GM21717 (cell line): ENCODE results near the gene TMEM184A.

Experiments used
- ATAC-seq: cut with Tn5 transposase; IDR thresholded peaks from one replicate; pipeline ENCODE4 v1.9.1; 2021; ENCODE audit warnings: mild to moderate bottlenecking, moderate library complexity; ENCODE audit not compliant: unreplicated experiment

TMEM184A gene

DNA sequence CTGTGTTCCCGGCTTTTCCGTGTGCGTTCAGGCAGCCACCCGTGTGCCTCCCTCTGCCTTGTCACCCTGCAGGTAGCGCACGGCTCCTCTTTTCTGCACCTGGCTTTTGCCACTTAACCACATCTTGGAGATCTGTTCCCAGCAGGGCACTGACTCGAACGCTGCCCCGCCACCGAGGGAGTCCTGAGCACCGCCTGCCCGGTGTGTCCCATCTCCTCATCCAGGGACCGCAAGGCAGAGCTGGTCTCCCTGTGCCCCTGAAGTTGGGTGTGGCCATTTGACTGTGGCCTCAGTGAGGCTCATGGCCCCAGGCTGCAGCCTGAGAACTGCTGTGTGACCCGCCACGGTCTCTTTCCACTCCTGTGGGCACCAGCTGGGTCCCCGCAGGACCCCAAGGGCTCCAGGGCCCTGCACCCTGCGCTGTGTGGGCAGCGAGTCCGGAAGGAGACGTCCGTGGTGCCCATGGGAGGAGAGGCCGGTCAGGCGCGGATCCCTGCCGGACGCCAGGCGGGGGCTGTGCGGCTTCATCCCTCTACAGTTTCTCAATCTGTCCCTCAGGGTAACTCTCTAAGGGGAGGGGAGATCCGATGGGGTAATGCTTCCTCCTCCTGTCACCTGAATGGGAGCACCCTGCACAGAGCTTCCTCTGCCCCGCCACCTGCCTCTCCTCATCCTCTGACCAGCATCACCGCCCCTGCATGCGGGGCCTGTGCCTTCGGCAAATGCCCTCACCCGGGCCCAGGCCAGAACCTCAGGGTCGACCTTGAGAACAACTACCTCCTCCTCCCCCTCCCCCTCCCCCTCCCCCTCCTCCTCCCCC is 50.1 kb downstream of the TMEM184A start:
- ATAC-seq = no peak

DNA sequence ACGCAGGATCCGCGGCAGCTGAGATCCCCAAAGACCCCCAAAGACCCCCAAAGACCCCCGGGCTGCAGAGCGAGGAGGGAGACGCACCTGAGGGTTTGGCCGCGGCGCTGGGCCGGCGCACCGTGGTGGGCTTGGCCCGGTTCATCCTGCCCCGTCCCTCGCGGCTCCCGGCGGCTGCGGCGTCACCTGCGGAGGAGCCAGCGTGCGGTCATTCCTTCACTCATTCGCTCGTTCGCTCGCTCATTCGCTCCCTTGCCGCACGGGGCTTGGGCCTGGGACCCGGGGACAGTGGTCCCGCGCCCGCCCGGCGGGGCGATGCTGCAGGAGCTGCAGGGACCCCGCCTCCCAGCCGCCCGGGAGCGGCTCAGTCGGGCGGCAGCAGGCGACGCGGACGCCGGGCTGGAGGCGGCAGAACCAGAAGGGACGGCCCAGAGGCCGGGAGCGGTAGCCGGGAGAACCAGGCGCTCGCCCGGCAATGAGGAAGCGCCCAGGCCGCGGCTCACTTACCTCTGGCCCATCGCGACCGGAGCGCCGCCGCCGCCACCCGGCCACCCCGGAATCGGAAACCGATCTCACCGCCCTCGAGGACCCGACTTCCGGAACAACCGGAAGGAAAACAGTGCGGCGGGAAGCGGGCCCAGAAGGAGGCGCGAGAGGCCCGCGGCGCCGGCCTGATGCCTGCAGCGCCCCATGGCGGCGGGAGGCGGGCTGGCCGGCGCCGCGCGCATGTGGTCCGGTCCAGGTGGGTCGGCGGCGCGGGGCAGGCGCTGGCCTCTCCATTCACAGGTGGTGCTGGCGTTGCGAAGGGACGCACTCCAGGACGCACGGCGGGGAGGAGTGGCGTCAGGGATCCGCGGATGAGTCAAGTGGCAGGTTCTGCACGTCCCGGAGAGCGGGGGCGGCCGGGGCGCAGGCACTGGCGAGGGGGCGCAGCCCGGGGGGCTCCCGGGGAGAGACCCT is 51.9 kb downstream of the TMEM184A start, which contains the start of gene INTS1:
INTS1 (minus strand) TSS at position 574 of the 960 bp plus-strand sequence; CDS start at position 145, 429 bp downstream.
- ATAC-seq = peak; percentile 72

DNA sequence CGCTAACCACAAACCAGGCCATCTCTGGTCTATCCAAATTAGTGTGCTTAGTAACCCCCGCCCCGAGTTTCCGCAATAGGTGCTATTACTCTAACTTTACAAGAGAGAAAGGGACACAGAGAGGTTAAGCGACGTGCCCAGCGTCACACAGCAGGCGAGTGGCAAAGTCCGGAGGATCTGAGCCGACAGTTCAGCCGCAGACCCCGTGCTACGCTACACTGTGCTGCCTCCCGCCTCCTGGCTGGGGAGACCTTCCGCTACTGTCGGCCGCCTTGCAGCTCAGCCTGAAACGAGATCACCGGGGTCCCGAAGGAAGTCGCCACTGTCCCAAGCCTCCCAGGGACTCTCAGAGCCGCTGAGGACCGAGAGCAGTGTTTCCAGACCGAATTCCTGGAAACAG is 52.6 kb downstream of the TMEM184A start:
- ATAC-seq = no peak

DNA sequence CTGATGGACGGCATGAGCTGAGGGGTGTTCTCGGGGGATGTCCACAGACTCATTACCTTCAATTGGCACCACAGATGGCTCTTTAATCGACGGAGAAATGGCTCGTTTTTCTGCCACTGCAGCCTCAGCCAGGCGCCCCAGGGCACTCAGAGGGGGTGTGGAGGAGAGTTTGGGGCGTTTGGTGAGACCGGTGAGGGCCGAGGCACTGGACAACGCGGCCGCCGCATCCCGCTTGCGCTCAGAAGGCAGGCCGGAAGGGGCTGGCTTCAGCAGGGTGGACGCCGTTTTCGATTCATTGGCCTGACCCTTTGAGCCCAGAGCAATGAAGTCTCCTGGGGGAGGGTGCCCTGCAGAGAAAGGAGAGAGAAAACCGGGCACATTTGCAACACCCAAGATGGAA is 53.2 kb downstream of the TMEM184A start:
- no peak for ATAC-seq

DNA sequence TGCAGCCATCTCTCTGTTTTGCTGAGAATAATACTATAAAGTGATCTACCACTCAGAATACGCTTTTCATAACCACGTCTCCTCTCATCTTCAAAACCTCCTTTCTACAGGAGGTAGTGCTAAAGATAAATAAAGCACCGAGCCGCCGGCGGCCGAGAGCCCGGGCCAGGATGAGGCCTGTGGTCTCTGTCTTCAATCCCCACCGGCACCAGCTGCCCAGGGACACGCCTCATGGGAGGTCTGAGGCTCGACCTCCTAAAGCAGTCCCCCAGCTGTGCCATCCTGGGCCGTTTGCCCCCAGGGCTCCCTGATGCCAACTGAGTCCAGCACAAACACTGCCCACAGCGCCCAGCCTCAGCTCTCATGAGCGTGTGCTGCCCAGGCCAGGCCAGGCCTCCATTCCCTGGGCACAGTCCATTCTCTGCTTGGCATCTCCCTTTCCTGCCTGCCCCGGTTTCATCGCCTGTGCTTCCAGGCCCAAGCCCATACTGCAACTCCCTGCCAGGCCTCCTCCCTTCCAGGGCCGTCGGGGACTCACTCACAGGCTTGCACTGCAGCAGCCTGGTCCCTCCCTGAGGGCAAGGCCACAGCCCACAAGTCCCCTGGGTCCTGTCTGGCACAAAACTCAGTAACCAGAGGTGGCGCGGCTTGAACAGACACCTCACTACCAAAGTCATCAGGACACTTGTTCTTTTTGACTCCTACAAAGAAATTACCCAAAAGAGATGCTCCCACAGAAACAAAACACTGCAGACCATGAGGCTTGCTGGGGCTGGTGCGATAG is 54.3 kb downstream of the TMEM184A start:
- ATAC-seq = no peak

DNA sequence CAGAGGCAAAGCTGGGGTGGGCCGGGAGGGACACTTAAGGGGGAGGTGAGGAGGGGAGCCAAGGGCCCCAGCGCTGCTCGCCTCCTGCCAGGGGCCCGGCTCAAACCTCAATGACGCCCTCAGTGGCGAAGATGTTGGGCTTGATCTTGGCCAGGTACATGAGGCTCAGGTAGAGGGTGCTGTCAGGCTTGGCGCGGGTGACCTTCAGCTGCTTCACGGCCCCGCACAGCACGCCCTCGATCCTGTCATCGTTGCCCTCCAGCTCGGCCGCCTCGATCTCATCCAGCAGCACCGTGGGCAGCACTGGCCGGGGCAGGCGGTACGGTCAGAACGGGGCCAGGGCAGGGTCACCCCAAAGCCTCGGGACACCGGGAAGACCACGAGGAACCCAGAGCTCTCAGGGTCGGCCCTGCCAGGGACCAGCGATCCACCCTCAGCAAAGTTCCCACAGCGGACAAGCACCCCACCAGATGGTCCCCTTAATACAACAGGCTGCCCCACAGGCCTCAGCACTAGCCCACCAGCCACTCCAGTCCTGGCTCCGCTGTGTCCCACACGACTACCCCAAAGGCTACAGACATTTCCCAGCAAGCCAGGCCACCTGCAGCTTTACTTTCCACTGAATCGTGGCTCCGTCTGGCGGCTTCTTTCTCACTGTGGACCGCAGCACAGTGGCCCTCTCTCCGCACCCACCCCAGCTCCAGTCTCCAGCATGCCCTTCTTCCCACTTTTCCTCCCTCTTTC is 55.8 kb downstream of the TMEM184A start:
- ATAC-seq = no peak

DNA sequence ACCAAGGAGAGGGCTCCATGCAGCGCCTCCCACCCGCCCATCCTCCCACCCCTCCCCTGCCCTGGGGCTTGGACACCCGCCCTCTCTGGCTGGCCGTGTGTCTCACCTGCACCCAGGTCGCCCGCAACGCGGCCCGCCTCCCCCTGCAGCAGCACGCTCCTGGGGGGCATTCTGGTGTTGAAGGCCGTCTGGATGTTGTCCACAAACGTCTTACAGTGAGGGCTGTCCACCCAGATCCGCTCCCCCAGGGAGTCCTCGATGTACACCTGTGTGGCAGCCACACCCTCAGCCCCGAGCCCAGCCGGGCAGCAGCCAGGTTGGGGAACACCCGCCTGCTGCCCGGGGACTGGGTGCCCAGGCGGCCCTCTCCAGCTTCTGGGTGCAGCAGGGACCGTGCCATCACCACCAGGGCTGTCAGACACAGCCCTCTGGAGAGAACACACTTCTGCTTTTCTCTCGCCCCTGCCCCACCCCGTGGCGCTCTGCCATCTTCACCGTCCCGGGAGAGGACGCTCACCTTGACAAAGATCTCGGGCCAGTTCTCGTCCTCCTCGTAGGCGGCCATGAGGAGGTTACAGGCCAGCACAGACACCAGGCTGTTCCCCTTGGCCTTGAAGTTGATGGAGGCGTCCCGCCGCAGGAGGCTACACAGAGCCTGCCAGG is 56.5 kb downstream of the TMEM184A start:
- ATAC-seq = no peak

DNA sequence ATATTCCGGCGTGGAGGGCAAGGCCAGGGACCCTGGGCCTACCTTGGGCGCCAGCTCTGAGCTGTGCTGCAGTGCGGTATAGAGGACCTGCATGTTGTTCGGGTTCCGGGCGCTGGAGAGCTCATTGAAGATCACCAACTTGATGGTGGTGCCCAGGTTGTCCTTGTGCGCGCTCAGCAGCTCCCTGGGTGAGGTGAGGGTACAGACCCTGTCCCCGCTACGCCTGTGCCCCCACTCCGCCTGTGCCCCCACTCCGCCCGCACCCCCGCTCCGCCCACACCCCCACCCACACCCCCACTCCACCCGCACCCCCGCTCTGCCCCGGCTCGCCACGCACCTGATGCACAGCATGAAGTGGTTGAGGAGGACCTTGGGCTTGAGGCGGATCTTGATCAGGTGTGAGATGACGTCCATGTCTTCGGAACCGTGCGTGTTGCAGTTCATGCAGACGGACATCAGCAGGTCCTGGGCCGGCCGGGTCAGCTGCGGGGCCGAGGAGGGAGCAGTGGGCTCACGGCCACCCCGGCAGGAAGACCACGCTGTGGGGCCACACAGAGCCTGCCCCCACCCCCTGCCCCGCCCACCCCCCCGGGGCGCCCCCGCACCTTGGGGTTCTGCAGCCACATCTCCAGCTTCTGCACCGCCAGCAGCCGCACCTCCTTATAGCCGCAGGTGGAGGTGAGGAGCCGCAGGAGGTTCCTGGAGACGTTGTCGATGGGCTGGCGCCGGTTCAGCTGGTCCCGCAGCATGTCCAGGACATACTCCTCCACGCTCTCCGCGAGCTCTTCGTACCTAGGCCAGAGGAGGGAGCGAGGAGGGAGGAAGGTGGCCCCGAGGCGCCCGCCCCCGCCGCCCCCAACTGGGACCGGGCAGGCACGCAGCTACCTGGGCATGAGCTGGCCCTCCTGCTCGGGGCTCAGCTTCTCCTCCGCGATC is 57.4 kb downstream of the TMEM184A start:
- no peak for ATAC-seq

DNA sequence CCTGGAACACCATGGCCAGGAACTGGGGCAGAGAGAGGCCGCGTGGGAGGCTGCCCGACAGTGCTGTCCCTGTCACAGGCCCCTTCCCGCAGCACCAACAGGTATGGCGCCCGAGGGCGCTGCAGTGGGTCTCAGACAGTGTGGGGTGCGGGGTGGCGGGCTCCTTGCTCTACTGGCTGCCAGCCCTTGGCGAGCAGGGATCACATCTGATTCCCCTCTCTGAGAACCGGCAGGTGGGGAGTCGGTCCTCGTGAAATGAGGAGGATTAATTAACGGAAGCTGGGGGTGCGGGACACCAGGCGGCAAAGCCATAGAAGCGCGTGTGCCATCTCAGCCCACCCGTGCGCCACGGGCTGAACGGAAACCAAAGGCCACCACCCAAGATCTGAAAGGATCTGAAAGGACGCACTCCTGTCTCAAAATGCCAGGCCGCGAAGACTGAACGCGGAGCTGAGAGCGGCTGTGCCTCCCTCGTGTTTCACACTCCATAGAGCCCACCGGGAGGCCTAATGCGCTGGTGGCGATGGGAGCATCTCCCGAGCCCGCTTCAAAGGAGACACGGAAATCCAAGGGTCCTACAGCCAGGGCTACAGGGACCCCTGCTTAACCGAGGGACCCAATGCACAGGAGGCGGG is 58.6 kb downstream of the TMEM184A start:
- no peak for ATAC-seq

DNA sequence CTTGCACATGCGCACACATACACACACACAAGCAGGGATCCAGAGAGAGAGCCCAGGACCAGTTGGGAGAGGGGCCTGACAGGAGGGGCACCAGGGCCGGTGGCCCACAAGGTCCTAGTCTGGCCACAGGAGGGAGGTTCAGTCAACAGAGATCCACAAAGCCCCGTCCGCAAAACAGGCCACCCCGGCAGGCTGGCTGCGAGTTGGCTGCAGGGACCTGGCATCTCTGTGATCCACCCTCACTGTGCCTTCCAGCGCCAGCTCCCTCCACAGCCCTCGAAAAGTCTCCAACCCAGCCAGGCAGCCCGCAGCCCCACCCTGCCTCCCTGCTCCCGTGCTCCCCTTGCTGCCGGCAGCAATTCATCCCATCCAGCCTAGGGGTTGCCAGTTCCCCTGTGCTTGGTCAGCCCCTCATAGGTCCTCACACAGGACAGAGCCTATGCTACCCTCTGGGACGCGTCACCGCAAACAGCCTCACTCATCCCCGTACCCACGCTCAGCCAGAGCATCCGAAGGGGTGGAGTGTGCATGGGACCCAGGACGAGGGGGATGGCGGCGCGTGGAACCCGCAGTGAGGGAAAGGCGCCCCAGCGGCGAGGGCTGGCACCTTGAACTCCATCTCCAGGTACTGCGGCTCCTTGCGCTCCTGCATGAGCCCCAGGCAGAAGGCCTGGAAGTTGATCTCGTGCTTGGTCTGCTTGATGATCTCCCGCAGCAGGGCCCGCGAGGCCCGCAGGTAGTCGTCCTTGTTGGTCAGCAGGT is 59.3 kb downstream of the TMEM184A start:
- no peak for ATAC-seq

DNA sequence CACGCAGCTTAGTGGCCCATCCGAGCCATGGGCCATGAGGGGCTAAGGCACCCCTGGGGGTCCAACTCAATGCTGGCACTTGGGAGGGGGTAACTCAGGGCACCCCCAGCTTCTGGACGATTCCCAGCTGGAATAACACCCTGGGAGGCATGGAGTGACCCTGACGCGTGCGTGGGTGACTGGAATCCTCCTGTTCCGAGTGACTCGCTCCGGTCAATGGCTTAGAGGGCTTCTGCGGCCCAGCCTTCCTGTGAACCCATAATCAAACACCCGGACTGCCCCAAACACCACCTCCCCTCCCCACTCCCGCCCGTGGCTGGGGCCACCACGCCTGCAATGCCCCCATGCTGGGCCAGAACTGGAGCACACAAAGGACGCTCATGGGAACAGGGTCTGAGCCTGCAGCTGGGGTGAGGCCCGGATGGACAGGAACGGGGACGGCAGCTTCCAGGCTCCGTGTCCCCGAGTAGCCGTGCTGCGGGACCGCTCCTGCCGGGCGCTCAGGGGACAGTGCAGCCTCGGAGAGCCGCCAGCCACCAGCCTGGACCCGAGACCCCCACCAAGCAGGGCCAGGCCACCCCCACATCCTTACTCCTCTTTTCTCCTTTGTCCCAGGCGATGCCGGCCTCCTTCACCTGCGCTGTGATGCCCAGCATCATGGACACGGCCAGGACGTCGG is 60.3 kb downstream of the TMEM184A start:
- no peak for ATAC-seq

DNA sequence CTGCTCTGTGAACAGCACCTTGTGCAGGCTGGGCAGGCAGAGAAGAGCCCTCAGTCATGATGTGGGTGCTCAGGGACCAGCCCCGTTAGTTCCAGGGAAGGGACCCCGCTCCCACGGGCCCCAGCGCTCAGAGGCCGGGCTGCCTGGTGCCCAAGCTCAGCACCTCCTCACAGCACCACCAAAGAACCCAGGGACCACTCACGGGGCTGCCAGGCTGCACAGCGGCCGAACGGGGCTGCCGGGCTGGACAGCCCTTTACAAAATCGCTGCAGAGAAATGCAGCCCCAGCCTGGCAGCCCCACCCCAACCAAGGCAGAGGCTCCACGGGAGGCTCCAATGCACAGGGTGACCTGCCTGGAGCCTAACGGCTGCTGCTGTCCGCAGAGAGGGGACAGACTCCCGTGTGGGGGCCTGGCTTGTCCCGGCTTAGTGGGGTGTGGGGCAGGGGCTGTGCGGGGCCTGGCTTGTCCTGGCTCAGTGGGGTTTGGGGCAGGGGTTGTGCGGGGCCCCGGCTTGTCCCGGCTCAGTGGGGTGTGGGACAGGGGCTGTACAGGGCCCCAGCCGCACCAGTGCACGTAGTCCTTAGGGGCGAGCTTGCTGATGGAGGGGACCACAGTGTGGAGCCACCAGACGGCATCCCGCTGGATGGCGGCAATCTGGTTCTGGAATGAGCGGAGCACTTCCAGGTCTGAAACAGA is 61.0 kb downstream of the TMEM184A start:
- ATAC-seq = no peak

DNA sequence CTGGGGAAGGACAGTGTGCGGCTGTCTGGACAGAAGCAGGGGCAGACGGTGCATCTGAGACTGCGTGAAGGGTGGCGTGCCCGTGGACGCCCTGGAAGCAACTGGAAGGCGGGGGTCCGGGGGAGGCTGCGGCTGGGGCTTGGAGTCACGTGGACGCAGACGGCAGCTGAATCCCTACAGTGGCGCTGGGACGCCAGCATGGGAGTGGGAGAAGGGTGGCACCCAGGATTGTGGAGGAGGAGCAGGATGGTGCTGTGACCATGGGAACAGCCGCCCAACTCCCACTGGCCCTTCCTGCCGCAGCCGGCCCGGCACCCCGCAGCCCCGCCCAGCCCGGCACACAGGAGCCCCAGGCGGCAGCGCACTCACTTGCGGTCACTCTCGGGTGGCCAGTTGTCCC is 61.6 kb downstream of the TMEM184A start:
- ATAC-seq = no peak

DNA sequence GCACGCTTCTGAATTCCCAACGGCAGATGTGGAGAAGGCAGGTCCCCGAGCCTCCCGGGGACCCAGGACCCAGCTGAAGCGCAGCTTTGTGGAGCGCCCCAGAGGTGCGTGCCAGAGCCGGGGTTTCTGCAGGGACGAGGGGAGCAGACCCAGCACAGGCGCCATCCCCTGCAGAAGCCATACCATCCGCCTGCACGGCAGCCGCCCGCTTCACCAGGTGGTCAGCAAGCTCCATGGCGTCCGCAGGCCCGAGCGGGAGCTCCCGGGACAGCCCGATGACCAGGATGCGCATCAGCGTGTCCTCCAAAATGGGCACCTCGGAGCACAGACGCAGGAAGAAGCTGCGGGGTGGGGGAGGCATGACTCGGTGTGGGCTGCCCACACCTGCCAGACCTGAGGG is 62.4 kb downstream of the TMEM184A start:
- ATAC-seq = no peak

DNA sequence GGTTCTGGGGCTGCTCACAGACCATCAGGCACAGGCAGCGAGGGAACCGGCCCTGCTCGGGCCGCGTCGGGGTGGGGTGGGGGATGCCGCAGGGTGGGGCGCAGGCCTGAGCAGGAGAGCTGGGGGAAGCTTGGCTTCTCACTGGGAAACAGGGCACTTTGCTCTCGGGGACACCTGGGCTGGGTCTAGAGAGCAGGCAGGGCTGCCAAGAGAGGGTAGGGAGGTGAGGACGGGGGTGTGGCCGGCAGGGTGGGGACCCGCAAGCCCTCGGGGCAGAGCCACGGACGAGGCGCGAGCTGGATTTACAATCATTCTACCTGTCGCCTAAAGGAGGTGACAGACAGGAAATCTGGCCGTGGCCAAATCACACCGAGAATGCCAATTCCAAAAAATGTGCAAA is 62.9 kb downstream of the TMEM184A start:
- ATAC-seq = no peak

DNA sequence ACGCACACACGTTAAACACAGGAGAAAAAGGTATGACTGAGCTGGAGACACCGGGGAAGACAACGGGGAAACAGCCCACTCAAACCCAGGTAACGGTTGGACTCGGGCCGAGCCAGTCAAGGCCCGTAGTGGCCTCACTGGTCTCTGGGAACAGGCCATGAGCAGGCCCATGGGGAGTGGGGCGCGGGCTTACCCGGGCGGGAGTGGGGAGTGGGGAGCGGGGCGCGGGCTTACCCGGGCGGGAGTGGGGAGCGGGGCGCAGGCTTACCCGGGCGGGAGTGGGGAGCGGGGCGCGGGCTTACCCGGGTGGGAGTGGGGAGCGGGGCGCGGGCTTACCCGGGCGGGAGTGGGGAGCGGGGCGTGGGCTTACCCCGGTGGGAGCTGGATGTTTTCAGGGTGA is 63.4 kb downstream of the TMEM184A start:
- ATAC-seq = no peak
